GM12878 (cell line): Measurements from ENCODE around the gene RPL38. TPM values are rescaled to one million over a fixed set of nuclear protein-coding genes. Genes with fewer than 3 reads are reported as not detected.
A peak's percentile ranks its signal among the peaks of the same experiment; 100 is the strongest.

Experiments used
- ATF2 ChIP-seq: IDR thresholded peaks from 2 replicates; pipeline ENCODE4 v1.6.1; 2012; ENCODE audit warnings: low read length, inconsistent platforms
- CBFB ChIP-seq: IDR thresholded peaks from 2 replicates; pipeline ENCODE4 v1.6.1; 2016; ENCODE audit warnings: antibody characterized with exemption, low read depth
- CREB1 ChIP-seq: IDR thresholded peaks from 2 replicates; pipeline ENCODE4 v1.6.1; 2012; ENCODE audit warnings: low read depth, mild to moderate bottlenecking, inconsistent platforms
- EZH2 ChIP-seq: IDR thresholded peaks from 2 replicates; pipeline ENCODE4 v1.6.1; 2012; ENCODE audit warnings: low read depth, mild to moderate bottlenecking, control low read depth, inconsistent platforms, low read length, borderline replicate concordance; ENCODE audit not compliant: control insufficient read depth
- HDGF ChIP-seq: fragments of 450-650 bp; IDR thresholded peaks from 2 replicates; pipeline ENCODE4 v1.6.1; 2016; ENCODE audit warnings: antibody characterized with exemption
- IKZF1 ChIP-seq: fragments of 450-650 bp; conservative IDR thresholded peaks from 2 replicates; pipeline ENCODE4 v1.6.1; 2017; ENCODE audit warnings: antibody characterized with exemption, mild to moderate bottlenecking
- IRF4 ChIP-seq: IDR thresholded peaks from 2 replicates; pipeline ENCODE4 v1.6.1; 2011; ENCODE audit warnings: low read depth, low read length
- MEF2B ChIP-seq: fragments of 450-650 bp; IDR thresholded peaks from 2 replicates; pipeline ENCODE4 v1.6.1; 2018; ENCODE audit warnings: mild to moderate bottlenecking, moderate library complexity; ENCODE audit not compliant: partially characterized antibody, poor library complexity, severe bottlenecking
- MXI1 ChIP-seq: fragments of 150-350 bp; IDR thresholded peaks from 2 replicates; pipeline ENCODE4 v1.6.1; 2011; ENCODE audit warnings: low read depth, mild to moderate bottlenecking, inconsistent platforms, low read length, improper control_type of control experiment
- NFIC ChIP-seq: IDR thresholded peaks from 2 replicates; pipeline ENCODE4 v1.6.1; 2012; ENCODE audit warnings: low read depth, mild to moderate bottlenecking, inconsistent platforms, low read length, moderate library complexity
- NRF1 ChIP-seq: conservative IDR thresholded peaks from 2 replicates; pipeline ENCODE4 v1.6.1; 2011; ENCODE audit warnings: mild to moderate bottlenecking, low read depth, low read length, improper control_type of control experiment
- POLR2AphosphoS2 ChIP-seq: IDR thresholded peaks from 2 replicates; pipeline ENCODE4 v1.6.1; 2011; ENCODE audit warnings: low read depth, mild to moderate bottlenecking, low read length, improper control_type of control experiment, moderate library complexity
- SMARCA5 ChIP-seq: fragments of 450-650 bp; IDR thresholded peaks from 2 replicates; pipeline ENCODE4 v1.6.1; 2017; ENCODE audit warnings: mild to moderate bottlenecking
- SMC3 ChIP-seq: IDR thresholded peaks from 2 replicates; pipeline ENCODE4 v1.6.1; 2011; ENCODE audit warnings: low read length, improper control_type of control experiment, borderline replicate concordance
- STAT1 ChIP-seq: fragments of 450-650 bp; conservative IDR thresholded peaks from 2 replicates; pipeline ENCODE4 v1.6.1; 2014; ENCODE audit warnings: antibody characterized with exemption, mild to moderate bottlenecking
- STAT3 ChIP-seq: IDR thresholded peaks from 2 replicates; pipeline ENCODE4 v1.6.1; 2011; ENCODE audit warnings: low read depth, low read length, improper control_type of control experiment
- SUPT20H ChIP-seq: IDR thresholded peaks from 2 replicates; pipeline ENCODE4 v1.6.1; 2011; ENCODE audit warnings: low read depth, mild to moderate bottlenecking, low read length, moderate library complexity, borderline replicate concordance; ENCODE audit not compliant: control insufficient read depth
- TCF3 ChIP-seq: IDR thresholded peaks from 2 replicates; pipeline ENCODE4 v1.6.1; 2012; ENCODE audit warnings: low read depth, mild to moderate bottlenecking, low read length, borderline replicate concordance; ENCODE audit not compliant: insufficient read depth
- TCF7 ChIP-seq: IDR thresholded peaks from 2 replicates; pipeline ENCODE4 v1.6.1; 2014; ENCODE audit warnings: antibody characterized with exemption, borderline replicate concordance
- YY1 ChIP-seq: IDR thresholded peaks from 2 replicates; pipeline ENCODE4 v1.6.1; 2011; ENCODE audit warnings: low read depth, mild to moderate bottlenecking, low read length
- ZBTB11 ChIP-seq: fragments of 450-650 bp; formaldehyde crosslinking; IDR thresholded peaks from 2 replicates; pipeline ENCODE4 v1.5.0; 2022; ENCODE audit warnings: mild to moderate bottlenecking, missing genetic modification characterization
- ZNF687 ChIP-seq: fragments of 450-650 bp; IDR thresholded peaks from 2 replicates; pipeline ENCODE4 v1.6.1; 2017; ENCODE audit warnings: mild to moderate bottlenecking, moderate library complexity
- polyA plus RNA-seq, 11 experiments: library from polyadenylated mRNA; depleted of rRNA in 4 of 11; unstranded in 6 of 11; stranded (reverse) in 5 of 11; fragments of >200 nt; fragmentation: Nextera tagmentation in 4 of 11; fragmentation: Illumina TruSeq in 1 of 11; extraction: Ambion mirVana in 4 of 11; extraction: Trizol in 1 of 11; gene quantifications; 1 replicate in 1 of 11; 2 replicates in 10 of 11; pipeline versions ENCODE4 v1.2.1 to v1.2.3, GENCODE V29; 2011 to 2016; ENCODE audit warnings: inconsistent platforms in 2 of 11, missing spikeins in 2 of 11, low read depth in 1 of 11
- total RNA-seq, 4 experiments: library from RNA; depleted of rRNA in 3 of 4; stranded (reverse); fragments of >200 nt in 3 of 4; fragmentation: Illumina TruSeq in 1 of 4; extraction: Trizol in 1 of 4; gene quantifications; 2 replicates each; pipeline versions ENCODE4 v1.2.1 to v1.2.3, GENCODE V29; 2013 to 2021

The RPL38 gene
- total and polyA plus RNA-seq, 10 of the 15 experiments (the other 5 are each of a cell fraction or from before 2014, with no cell fraction given), result 1,318 to 4,938 (median 2,673) TPM

GRCh38 chr17:74203439-74204240, at the start of gene RPL38 (continued):
- TF ChIP-seq NRF1, result no peak
- TF ChIP-seq ZNF687, result peak; percentile 75
- TF ChIP-seq MEF2B, result peak; percentile 21
- TF ChIP-seq MXI1, result peak; percentile 97
- no peak; the same call in 1 of the 2 replicates for TF ChIP-seq IRF4
- TF ChIP-seq HDGF, result no peak
- TF ChIP-seq ATF2, result no peak
- peak; percentile 94 for TF ChIP-seq CBFB
- TF ChIP-seq NFIC, result no peak; the same call in 1 of the 2 replicates
- peak; percentile 84 for TF ChIP-seq YY1
- TF ChIP-seq CREB1, result peak; percentile 83
- TF ChIP-seq POLR2AphosphoS2, result peak; percentile 98
- TF ChIP-seq STAT1, result peak; percentile 86; the same call in 1 of the 2 replicates
- TF ChIP-seq TCF7, result peak; percentile 9; the same call in 1 of the 2 replicates
- TF ChIP-seq EZH2, result no peak
- peak; percentile 93 for TF ChIP-seq SMARCA5
- TF ChIP-seq SUPT20H, result no peak
- no peak for TF ChIP-seq ZBTB11 (CRISPR knock-in tag)
- TF ChIP-seq IKZF1, result peak; percentile 73
- 0 out of 2 replicates have a peak, but pooled peaks have one; percentile 33 for TF ChIP-seq TCF3
- TF ChIP-seq SMC3, result peak; percentile 48
- TF ChIP-seq STAT3, result 0 out of 2 replicates have a peak, but pooled peaks have one; percentile 78
